Measurements from ENCODE around the gene DAND5.
"Not testable (repeated sequence)": the region's sequence is repeated elsewhere in the genome, so short reads cannot be mapped to it uniquely, and the experiment has no call there.

The DAND5 gene

GRCh38 chr19:12948612-12949362 lies 20.6 kb upstream of the DAND5 start:
- Histone ChIP-seq H3K36me3 (ENCODE audit: control insufficient read depth, insufficient read depth, low read length) (no peaks in the 10 kb centered on the region), H3K4me1 (peaks cover 7% of the 10 kb centered on the region)

GRCh38 chr19:12949363-12950283 lies 19.8 kb upstream of the DAND5 start:
- no peaks in the 10 kb centered on the region for H3K36me3 ChIP-seq (ENCODE audit: control insufficient read depth, insufficient read depth, low read length)
- no peak overlapping the region for H3K4me2 ChIP-seq (ENCODE audit: low read length)
- peaks cover 8% of the 10 kb centered on the region for H3K4me1 ChIP-seq
- TF ChIP-seq CTCF (IDR thresholded peaks at IDR 0.05) = no peak
- no peaks in the 10 kb centered on the region for H3K27me3 ChIP-seq (ENCODE audit: control insufficient read depth, insufficient read depth, low read length)
- H3K4me3 ChIP-seq (ENCODE audit: low read depth, low read length) = no peak overlapping the region
- H3K27ac ChIP-seq = no peak overlapping the region
- H2AFZ ChIP-seq = no peak overlapping the region
- H3K79me2 ChIP-seq = peaks cover 20% of the 10 kb centered on the region
- H3K9ac ChIP-seq = no peak overlapping the region
- H3K9me3 ChIP-seq (ENCODE audit: control insufficient read depth, low read length) = no peaks in the 10 kb centered on the region

More at GRCh38 chr19:12948612-12949362, 20.6 kb upstream of the DAND5 start:
- Histone ChIP-seq H3K4me2 (ENCODE audit: low read length) (no peak overlapping the region), H3K27me3 (ENCODE audit: control insufficient read depth, insufficient read depth, low read length) (no peaks in the 10 kb centered on the region), H3K9me3 (ENCODE audit: control insufficient read depth, low read length) (no peaks in the 10 kb centered on the region), H3K27ac (no peak overlapping the region), H3K9ac (no peak overlapping the region), H3K4me3 (ENCODE audit: low read depth, low read length) (no peak overlapping the region), H3K79me2 (peaks cover 20% of the 10 kb centered on the region), H2AFZ (no peak overlapping the region)
- no peak for TF ChIP-seq CTCF (IDR thresholded peaks at IDR 0.05)

GRCh38 chr19:12952050-12952449 lies 17.3 kb upstream of the DAND5 start:
- H3K4me1 ChIP-seq; H3K4me3 ChIP-seq (ENCODE audit: low read depth, low read length); H3K9ac ChIP-seq; H3K36me3 ChIP-seq (ENCODE audit: control insufficient read depth, insufficient read depth, low read length); H2AFZ ChIP-seq; H3K9me3 ChIP-seq (ENCODE audit: control insufficient read depth, low read length); H3K27me3 ChIP-seq (ENCODE audit: control insufficient read depth, insufficient read depth, low read length); H3K4me2 ChIP-seq (ENCODE audit: low read length); H3K27ac ChIP-seq: not testable (repeated sequence)
- H3K79me2 ChIP-seq = peaks cover 14% of the 10 kb centered on the region

- Histone ChIP-seq H3K27me3 (ENCODE audit: control insufficient read depth, insufficient read depth, low read length) (no peaks in the 10 kb centered on the region), H3K4me3 (ENCODE audit: low read depth, low read length) (no peak overlapping the region), H3K9me3 (ENCODE audit: control insufficient read depth, low read length) (no peaks in the 10 kb centered on the region), H3K79me2 (peaks cover 11% of the 10 kb centered on the region), H3K9ac (no peak overlapping the region), H3K27ac (no peak overlapping the region), H3K4me1 (peaks cover 8% of the 10 kb centered on the region), H2AFZ (no peak overlapping the region), H3K4me2 (ENCODE audit: low read length) (no peak overlapping the region), H3K36me3 (ENCODE audit: control insufficient read depth, insufficient read depth, low read length) (no peaks in the 10 kb centered on the region)
- no peak for TF ChIP-seq CTCF (IDR thresholded peaks at IDR 0.05)
These were observed 16.8 kb upstream of the DAND5 start for GRCh38 chr19:12952488-12953137.
